ENCODE measurements around the gene HDX.

HDX gene

DNA sequence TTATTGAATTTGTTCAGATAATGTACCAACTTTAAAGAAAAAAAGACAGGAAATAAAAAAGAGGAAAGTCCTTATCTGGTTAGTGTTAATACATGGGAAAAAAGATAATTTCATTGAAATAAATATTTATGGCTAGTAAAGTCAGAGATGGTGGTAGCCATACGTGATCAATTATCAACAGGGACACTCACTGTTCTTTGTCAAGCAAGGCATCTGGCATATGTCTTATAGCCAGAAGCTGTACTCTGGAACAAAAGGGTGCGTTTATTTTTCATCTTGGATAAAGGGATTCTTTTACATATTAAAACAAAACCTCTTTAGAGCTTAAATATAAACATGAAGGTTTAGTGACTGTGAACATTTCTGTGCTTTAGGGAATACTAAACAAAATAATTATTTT lies 26.7 kb downstream of the HDX start:
- H3K4me3 ChIP-seq (ENCODE audit: low read depth, low read length) = no peak overlapping the region
- no peak for DNase-seq (ENCODE audit: low read depth)
- TF ChIP-seq, protein P1, sequence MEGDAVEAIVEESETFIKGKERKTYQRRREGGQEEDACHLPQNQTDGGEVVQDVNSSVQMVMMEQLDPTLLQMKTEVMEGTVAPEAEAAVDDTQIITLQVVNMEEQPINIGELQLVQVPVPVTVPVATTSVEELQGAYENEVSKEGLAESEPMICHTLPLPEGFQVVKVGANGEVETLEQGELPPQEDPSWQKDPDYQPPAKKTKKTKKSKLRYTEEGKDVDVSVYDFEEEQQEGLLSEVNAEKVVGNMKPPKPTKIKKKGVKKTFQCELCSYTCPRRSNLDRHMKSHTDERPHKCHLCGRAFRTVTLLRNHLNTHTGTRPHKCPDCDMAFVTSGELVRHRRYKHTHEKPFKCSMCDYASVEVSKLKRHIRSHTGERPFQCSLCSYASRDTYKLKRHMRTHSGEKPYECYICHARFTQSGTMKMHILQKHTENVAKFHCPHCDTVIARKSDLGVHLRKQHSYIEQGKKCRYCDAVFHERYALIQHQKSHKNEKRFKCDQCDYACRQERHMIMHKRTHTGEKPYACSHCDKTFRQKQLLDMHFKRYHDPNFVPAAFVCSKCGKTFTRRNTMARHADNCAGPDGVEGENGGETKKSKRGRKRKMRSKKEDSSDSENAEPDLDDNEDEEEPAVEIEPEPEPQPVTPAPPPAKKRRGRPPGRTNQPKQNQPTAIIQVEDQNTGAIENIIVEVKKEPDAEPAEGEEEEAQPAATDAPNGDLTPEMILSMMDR (IDR thresholded peaks at IDR 0.05; ENCODE audit: insufficient read depth, low read depth, low read length, missing control alignments) = no peak

DNA sequence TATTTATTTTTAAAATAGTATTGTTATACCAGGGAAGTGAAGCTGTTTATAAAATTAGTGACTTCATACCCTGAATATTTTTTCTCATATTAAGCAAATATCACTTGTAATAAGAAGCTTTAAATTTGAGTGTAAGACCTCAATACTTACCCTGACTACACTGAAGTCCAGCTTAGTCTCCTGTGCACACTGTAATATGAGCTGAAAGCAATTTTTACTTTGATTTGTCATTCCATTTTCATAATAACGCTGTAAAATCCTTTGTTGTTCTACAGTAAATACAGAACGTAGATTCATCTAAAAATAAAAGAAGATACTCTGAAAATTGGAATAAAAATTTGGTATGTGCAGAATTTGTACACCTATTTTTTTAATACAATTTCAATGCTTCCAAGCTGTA lies 27.2 kb downstream of the HDX start:
- no peak for DNase-seq (ENCODE audit: low read depth)
- no peak overlapping the region for H3K4me3 ChIP-seq (ENCODE audit: low read depth, low read length)
- TF ChIP-seq, protein P1 (IDR thresholded peaks at IDR 0.05; ENCODE audit: insufficient read depth, low read depth, low read length, missing control alignments) = no peak

DNA sequence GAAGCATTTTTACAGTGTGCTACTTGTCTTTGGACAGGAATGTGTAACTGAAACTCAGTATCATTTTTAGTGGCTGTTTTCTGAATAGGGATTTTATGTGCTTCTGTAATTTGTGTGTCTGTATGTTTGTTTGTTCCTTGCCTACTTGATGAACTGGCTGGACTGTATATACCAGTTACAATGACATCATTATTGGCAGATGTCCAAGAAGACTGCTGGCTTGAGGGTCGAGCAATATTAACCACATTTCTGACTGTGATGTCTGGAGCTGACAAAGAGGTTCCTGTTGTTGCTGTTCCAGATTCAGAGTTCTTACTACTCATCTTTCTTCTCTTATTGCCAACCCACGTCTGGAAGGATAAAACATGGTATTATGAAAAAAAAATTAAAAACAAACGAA lies 33.0 kb downstream of the HDX start:
- no peak overlapping the region for H3K4me3 ChIP-seq (ENCODE audit: low read depth, low read length)
- DNase-seq (ENCODE audit: low read depth) = no peak
- TF ChIP-seq, protein P1 (IDR thresholded peaks at IDR 0.05; ENCODE audit: insufficient read depth, low read depth, low read length, missing control alignments) = no peak

DNA sequence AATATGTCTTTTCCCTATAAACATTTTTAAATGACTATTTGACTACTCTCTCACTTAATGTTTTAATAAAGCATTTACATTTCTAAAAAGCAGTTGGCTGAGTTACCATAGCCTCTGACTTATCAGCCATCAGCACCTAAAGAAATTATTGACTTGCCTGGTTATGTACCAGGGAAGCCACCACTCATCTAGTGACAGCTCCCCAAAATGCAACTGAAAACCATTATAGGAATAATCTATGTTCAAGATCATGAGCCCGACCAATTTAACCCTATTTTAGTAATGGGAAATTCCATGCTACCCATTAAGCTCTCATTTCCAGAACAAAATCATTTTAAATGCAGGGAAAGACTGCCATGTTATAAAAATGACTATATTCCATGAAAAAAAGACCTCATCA lies 34.4 kb downstream of the HDX start:
- H3K4me3 ChIP-seq (ENCODE audit: low read depth, low read length) = no peak overlapping the region
- no peak for DNase-seq (ENCODE audit: low read depth)
- TF ChIP-seq, protein P1 (IDR thresholded peaks at IDR 0.05; ENCODE audit: insufficient read depth, low read depth, low read length, missing control alignments) = no peak

DNA sequence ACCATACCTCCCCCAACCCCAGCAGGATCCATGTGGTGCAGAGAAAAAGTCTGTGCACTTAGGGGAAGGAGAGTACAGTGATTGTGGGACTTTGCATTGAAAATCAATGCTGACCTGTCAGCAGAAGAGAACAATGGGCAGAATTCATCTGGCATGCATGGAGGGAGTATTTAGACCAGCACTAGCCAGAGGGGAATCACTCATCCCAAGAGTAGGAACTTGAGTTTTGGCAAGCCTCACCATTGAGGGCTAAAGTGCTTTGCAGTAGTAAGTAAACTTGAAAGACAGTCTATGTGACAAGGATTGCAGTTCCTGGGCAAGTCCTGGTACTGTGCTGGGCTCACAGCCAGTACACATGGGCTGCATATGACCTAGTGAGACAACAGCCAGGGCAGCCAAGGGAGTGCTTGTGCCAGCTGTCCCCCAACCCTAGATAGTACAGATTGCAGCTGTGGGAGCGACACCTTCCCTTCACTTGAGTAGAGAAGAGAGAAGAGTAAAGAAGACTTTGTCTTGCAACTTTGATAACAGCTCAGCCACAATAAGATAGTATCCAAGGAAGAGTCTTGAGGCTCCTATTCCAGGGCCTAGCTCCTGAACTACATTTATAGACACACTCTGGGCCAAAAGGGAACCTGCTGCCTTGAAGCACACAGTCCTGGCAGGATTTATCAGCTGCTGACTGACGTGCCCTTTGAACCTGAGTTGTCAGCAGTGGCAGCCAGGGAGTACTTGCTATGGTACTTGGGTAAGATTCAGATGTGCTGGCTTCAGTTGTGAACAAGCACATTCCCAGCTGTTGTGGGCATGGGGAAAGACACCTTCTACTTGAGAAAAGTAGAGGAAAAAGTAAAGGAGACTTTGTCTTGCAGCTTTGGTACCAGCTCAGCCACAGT lies 48.7 kb downstream of the HDX start:
- TF ChIP-seq, protein P1 (IDR thresholded peaks at IDR 0.05; ENCODE audit: insufficient read depth, low read depth, low read length, missing control alignments) = no peak

DNA sequence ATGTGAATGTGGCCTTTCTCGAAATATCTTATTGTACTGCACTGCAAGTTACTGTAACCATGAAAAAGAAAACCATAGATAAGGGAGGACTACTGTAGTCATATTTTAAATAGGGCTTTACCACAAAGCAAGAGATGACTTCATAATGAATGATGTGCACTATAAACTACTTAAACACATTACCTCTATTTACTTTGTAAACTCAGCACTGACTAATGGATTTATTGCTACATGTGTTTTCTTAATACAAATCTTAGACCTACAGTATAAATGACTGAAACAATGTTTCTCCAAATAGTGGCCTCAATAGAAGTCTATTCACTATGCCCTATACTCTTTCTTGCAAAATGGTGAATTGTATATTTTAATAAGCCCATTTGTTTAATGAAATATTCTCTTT lies 61.1 kb downstream of the HDX start:
- no peak overlapping the region for H3K4me3 ChIP-seq (ENCODE audit: low read depth, low read length)
- no peak for DNase-seq (ENCODE audit: low read depth)
- TF ChIP-seq, protein P1 (IDR thresholded peaks at IDR 0.05; ENCODE audit: insufficient read depth, low read depth, low read length, missing control alignments) = no peak

More for the DNA sequence above, 48.7 kb downstream of the HDX start:
- DNase-seq (ENCODE audit: low read depth) = no peak
- no peak overlapping the region for H3K4me3 ChIP-seq (ENCODE audit: low read depth, low read length)

DNA sequence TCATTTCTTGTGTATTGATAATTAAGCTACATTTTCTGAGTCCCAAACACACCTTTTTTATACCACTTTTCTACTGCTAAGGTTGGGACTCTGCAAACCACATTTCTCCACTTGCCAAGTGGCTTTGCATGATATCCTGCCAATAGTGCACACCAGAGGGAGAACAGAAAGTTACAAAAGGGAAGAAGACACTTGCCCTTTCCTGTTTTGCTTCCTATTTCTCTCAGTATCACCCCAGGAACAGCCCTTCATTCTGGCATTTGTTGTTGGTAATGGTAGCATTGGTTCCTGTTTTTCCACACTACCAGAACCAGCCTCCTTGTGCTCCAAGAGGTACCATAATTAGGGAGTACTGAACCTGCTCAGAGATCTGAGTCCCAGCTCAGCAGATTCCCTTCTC lies 87.1 kb downstream of the HDX start:
- no peak for DNase-seq (ENCODE audit: low read depth)
- TF ChIP-seq, protein P1 (IDR thresholded peaks at IDR 0.05; ENCODE audit: insufficient read depth, low read depth, low read length, missing control alignments) = no peak
- no peak overlapping the region for H3K4me3 ChIP-seq (ENCODE audit: low read depth, low read length)
